ENCODE data around the gene ABTB1. TPM values are rescaled to one million over a fixed set of nuclear protein-coding genes. Genes with fewer than 3 reads are reported as not detected.

Gene ABTB1
- total RNA-seq, 1 experiment from 2014 or later: 6.9 TPM

GRCh38 chr3:127650236-127650635 is 22.5 kb upstream of the ABTB1 start:
- Histone ChIP-seq H3K4me3 (ENCODE audit: low read depth in 2 of 2, low read length in 2 of 2) (no peak overlapping the region), H3K27ac (ENCODE audit: low read length) (no peak overlapping the region), H3K4me1 (ENCODE audit: control insufficient read depth, insufficient read depth, low read length) (no peaks in the 10 kb centered on the region), H3K36me3 (ENCODE audit: control insufficient read depth, insufficient read depth, low read length) (no peaks in the 10 kb centered on the region), H3K27me3 (ENCODE audit: control insufficient read depth, insufficient read depth, low read length) (no peaks in the 10 kb centered on the region), H3K9me3 (ENCODE audit: control insufficient read depth, insufficient read depth, low read depth, low read length) (no peaks in the 10 kb centered on the region)
- in situ Hi-C loops (cut with HindIII; ENCODE audit: low pct_unique_long_range_greater_than_20kb, low sequenced_read_pairs): no loop called here
- TF ChIP-seq SIN3A (IDR thresholded peaks at IDR 0.05; ENCODE audit: borderline replicate concordance, insufficient read depth, low read depth, low read length): no peak
- no peak for TF ChIP-seq POLR2AphosphoS5 (IDR thresholded peaks at IDR 0.05; ENCODE audit: low read depth, low read length)
- TF ChIP-seq CTCF (IDR thresholded peaks at IDR 0.05): no peak
- no peak for TF ChIP-seq TCF7L2 (IDR thresholded peaks at IDR 0.05; ENCODE audit: low read depth, low read length)
- TF ChIP-seq, protein P1, sequence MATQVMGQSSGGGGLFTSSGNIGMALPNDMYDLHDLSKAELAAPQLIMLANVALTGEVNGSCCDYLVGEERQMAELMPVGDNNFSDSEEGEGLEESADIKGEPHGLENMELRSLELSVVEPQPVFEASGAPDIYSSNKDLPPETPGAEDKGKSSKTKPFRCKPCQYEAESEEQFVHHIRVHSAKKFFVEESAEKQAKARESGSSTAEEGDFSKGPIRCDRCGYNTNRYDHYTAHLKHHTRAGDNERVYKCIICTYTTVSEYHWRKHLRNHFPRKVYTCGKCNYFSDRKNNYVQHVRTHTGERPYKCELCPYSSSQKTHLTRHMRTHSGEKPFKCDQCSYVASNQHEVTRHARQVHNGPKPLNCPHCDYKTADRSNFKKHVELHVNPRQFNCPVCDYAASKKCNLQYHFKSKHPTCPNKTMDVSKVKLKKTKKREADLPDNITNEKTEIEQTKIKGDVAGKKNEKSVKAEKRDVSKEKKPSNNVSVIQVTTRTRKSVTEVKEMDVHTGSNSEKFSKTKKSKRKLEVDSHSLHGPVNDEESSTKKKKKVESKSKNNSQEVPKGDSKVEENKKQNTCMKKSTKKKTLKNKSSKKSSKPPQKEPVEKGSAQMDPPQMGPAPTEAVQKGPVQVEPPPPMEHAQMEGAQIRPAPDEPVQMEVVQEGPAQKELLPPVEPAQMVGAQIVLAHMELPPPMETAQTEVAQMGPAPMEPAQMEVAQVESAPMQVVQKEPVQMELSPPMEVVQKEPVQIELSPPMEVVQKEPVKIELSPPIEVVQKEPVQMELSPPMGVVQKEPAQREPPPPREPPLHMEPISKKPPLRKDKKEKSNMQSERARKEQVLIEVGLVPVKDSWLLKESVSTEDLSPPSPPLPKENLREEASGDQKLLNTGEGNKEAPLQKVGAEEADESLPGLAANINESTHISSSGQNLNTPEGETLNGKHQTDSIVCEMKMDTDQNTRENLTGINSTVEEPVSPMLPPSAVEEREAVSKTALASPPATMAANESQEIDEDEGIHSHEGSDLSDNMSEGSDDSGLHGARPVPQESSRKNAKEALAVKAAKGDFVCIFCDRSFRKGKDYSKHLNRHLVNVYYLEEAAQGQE (IDR thresholded peaks at IDR 0.05; ENCODE audit: insufficient read depth in 1 of 2, low read depth in 2 of 2, low read length in 1 of 2): no peak
- no TSS peak for BruUV-seq (replicated peaks)
- ATAC-seq (no peak), DNase-seq (ENCODE audit: low read depth, low spot score) (no peak)
- intact Hi-C loops (cut with micrococcal nuclease; ENCODE audit: unreplicated experiment): loop anchor here (5.0 kb wide), 1 partner anchor 322 kb away; no protein-coding TSS in a partner anchor
- POLR2A ChIA-PET: no interaction called here
- CTCF ChIA-PET: no interaction called here

DNA sequence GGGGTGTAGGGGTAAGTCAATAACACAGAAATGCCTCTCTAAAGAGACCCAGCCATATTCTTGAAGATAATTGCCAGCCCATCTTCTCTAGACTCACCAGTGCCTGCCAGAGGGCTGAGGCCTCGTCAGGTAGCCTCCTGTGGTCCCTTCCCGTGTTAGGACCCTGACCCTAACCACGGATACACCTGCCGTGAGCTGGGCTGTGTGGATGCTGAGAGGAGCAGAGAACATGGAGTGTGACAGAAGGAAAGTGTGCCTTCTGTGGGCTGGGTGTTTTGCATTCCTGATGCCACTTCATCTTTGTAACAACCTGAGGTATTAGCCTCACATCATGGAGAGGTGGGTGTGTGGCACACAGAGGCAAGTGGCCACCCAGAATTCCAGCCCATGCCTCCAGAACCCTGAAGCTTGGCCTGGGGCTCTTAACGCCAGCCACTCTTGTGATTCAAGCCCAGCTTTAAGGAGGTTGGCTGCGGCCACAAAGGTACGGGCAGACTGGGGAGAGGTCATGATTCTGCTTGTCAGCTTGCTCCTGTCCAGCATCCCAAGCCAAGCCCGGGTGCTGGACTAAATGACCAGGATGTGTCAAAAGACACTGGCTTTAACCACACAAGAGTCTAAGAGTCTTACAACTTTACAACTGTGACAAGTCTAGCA is 21.1 kb upstream of the ABTB1 start:
- intact Hi-C loops (cut with micrococcal nuclease; ENCODE audit: unreplicated experiment): loop anchor here (2.0 to 5.0 kb wide), 2 partner anchors 43 to 321 kb away; no protein-coding TSS in a partner anchor
- CTCF ChIA-PET: interaction anchor here (0.6 to 1.4 kb wide), 4 partner anchors 43 to 139 kb away, joined by 3 to 5 read pairs (median 4); no protein-coding TSS in a partner anchor
- peak; percentile 36 for ATAC-seq

More for the DNA sequence above, 21.1 kb upstream of the ABTB1 start:
- BruUV-seq (replicated peaks): no TSS peak
- no peaks in the 10 kb centered on the region for H3K36me3 ChIP-seq (ENCODE audit: control insufficient read depth, insufficient read depth, low read length)
- no peaks in the 10 kb centered on the region for H3K9me3 ChIP-seq (ENCODE audit: control insufficient read depth, insufficient read depth, low read depth, low read length)
- in situ Hi-C loops (cut with HindIII; ENCODE audit: low pct_unique_long_range_greater_than_20kb, low sequenced_read_pairs): no loop called here
- no peaks in the 10 kb centered on the region for H3K4me1 ChIP-seq (ENCODE audit: control insufficient read depth, insufficient read depth, low read length)
- H3K27ac ChIP-seq (ENCODE audit: low read length): no peak overlapping the region
- TF ChIP-seq CTCF (IDR thresholded peaks at IDR 0.05) (no peak), POLR2AphosphoS5 (IDR thresholded peaks at IDR 0.05; ENCODE audit: low read depth, low read length) (no peak), TCF7L2 (IDR thresholded peaks at IDR 0.05; ENCODE audit: low read depth, low read length) (no peak), SIN3A (IDR thresholded peaks at IDR 0.05; ENCODE audit: borderline replicate concordance, insufficient read depth, low read depth, low read length) (no peak)
- TF ChIP-seq, protein P1 (IDR thresholded peaks at IDR 0.05; ENCODE audit: insufficient read depth in 1 of 2, low read depth in 2 of 2, low read length in 1 of 2): no peak
- no peaks in the 10 kb centered on the region for H3K27me3 ChIP-seq (ENCODE audit: control insufficient read depth, insufficient read depth, low read length)
- H3K4me3 ChIP-seq (ENCODE audit: low read depth in 2 of 2, low read length in 2 of 2): no peak overlapping the region
- no peak for DNase-seq (ENCODE audit: low read depth, low spot score)
- POLR2A ChIA-PET: no interaction called here

Data from Panc1 (cell line).